GM12892 (cell line): Measurements from ENCODE around the gene KHDC1.

ENCODE experiments used
- POLR2A ChIP-seq: IDR thresholded peaks from 2 replicates; pipeline ENCODE4 v1.6.1; 2011; ENCODE audit warnings: low read depth, low read length, control low read depth
- TAF1 ChIP-seq: IDR thresholded peaks from 2 replicates; pipeline ENCODE4 v1.6.1; 2011; ENCODE audit warnings: low read depth, mild to moderate bottlenecking, control low read depth, low read length, borderline replicate concordance

DNA sequence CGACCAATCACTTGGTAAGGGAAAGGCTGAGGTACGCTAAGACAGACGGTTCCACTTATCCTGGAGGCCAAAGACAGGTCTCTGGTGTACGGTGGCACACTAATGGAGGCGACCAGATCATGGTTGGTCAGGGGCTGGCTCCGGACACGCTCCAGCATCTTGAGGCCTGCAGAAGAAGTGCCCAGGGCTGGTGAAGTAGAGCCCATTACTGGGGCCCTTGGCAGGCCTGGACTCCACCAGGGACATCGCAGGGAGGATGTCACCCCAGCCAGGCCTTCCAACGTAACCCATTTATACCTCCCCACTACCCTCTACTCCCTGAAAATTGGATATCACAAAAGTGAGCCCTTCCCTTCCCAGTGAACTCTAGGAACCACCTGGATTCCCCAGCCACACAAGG is 53.9 kb downstream of the KHDC1 start:
- TF ChIP-seq TAF1 = no peak
- no peak for TF ChIP-seq POLR2A
